ENCODE results near the gene MLYCD.

GRCh38 chr16:83870830-83871229 is 28.1 kb upstream of the MLYCD start:
- TF ChIP-seq POLR2A (IDR thresholded peaks at IDR 0.05) (no peak), CTCF (IDR thresholded peaks at IDR 0.05) (no peak), EP300 (IDR thresholded peaks at IDR 0.05) (no peak)

All from gastroesophageal sphincter (tissue), 3 donors.